GM23338 (cell line): ENCODE data around the gene CD109.

Source experiments
- CREB1 ChIP-seq: fragments of 250-450 bp; sonication (Bioruptor Pico); IDR thresholded peaks from 2 replicates; pipeline ENCODE4 v1.5.0; 2020; ENCODE audit warnings: low read depth, mild to moderate bottlenecking, moderate library complexity
- CTCF ChIP-seq, 2 experiments: fragments of 200-600 bp in 1 of 2; sonication (generic) in 1 of 2; conservative IDR thresholded peaks; 2 replicates each; pipeline versions ENCODE4 v1.5.1 to v1.6.1; 2016 to 2017; ENCODE audit warnings: antibody characterized with exemption in 2 of 2, low read depth in 2 of 2, mild to moderate bottlenecking in 2 of 2, moderate library complexity in 1 of 2
- ETS1 ChIP-seq: IDR thresholded peaks from 2 replicates; pipeline ENCODE4 v1.6.1; 2016; ENCODE audit warnings: antibody characterized with exemption
- EZH2 ChIP-seq: fragments of 200-600 bp; sonication (generic); IDR thresholded peaks from one replicate; pipeline ENCODE4 v1.8.0; 2017; ENCODE audit warnings: antibody characterized with exemption, mild to moderate bottlenecking, low read depth; ENCODE audit not compliant: unreplicated experiment
- EZH2phosphoT487 ChIP-seq: fragments of 200-600 bp; sonication (generic); IDR thresholded peaks from one replicate; pipeline ENCODE4 v1.8.1; 2018; ENCODE audit warnings: antibody characterized with exemption; ENCODE audit not compliant: unreplicated experiment
- JUNB ChIP-seq: IDR thresholded peaks from one replicate; pipeline ENCODE4 v1.6.1; 2016; ENCODE audit warnings: antibody characterized with exemption; ENCODE audit not compliant: unreplicated experiment
- NANOG ChIP-seq: IDR thresholded peaks from 2 replicates; pipeline ENCODE4 v1.6.1; 2016; ENCODE audit warnings: antibody characterized with exemption, borderline replicate concordance
- POLR2AphosphoS5 ChIP-seq: IDR thresholded peaks from 2 replicates; pipeline ENCODE4 v1.6.1; 2016; ENCODE audit warnings: antibody characterized with exemption, low read depth
- REST ChIP-seq: IDR thresholded peaks from one replicate; pipeline ENCODE4 v1.6.1; 2018; ENCODE audit warnings: antibody characterized with exemption; ENCODE audit not compliant: unreplicated experiment
- ZNF331 ChIP-seq: fragments of 250-450 bp; sonication (Bioruptor Pico); IDR thresholded peaks from 2 replicates; pipeline ENCODE4 v1.5.0; 2020; ENCODE audit warnings: low read depth, mild to moderate bottlenecking, moderate library complexity
- TF ChIP-seq, protein P1 (sequence below): fragments of 250-450 bp; sonication (Bioruptor Pico); IDR thresholded peaks from 2 replicates; pipeline ENCODE4 v1.5.0; 2020; ENCODE audit warnings: mild to moderate bottlenecking, moderate library complexity

GRCh38 chr6:73653571-73654424 is 42.2 kb upstream of the CD109 start, which contains the start of gene SLC17A5:
- TF ChIP-seq CTCF (conservative IDR thresholded peaks at IDR 0.05; ENCODE audit: low read depth in 2 of 2) (no peak), POLR2AphosphoS5 (peak; percentile 92), REST (no peak), JUNB (no peak), EZH2 (no peak), CREB1 (CRISPR knock-in tag) (peak; percentile 76), EZH2phosphoT487 (no peak), NANOG (no peak), ZNF331 (CRISPR knock-in tag) (no peak), ETS1 (peak; percentile 57; the same call in 1 of the 2 replicates)
- TF ChIP-seq, protein P1, sequence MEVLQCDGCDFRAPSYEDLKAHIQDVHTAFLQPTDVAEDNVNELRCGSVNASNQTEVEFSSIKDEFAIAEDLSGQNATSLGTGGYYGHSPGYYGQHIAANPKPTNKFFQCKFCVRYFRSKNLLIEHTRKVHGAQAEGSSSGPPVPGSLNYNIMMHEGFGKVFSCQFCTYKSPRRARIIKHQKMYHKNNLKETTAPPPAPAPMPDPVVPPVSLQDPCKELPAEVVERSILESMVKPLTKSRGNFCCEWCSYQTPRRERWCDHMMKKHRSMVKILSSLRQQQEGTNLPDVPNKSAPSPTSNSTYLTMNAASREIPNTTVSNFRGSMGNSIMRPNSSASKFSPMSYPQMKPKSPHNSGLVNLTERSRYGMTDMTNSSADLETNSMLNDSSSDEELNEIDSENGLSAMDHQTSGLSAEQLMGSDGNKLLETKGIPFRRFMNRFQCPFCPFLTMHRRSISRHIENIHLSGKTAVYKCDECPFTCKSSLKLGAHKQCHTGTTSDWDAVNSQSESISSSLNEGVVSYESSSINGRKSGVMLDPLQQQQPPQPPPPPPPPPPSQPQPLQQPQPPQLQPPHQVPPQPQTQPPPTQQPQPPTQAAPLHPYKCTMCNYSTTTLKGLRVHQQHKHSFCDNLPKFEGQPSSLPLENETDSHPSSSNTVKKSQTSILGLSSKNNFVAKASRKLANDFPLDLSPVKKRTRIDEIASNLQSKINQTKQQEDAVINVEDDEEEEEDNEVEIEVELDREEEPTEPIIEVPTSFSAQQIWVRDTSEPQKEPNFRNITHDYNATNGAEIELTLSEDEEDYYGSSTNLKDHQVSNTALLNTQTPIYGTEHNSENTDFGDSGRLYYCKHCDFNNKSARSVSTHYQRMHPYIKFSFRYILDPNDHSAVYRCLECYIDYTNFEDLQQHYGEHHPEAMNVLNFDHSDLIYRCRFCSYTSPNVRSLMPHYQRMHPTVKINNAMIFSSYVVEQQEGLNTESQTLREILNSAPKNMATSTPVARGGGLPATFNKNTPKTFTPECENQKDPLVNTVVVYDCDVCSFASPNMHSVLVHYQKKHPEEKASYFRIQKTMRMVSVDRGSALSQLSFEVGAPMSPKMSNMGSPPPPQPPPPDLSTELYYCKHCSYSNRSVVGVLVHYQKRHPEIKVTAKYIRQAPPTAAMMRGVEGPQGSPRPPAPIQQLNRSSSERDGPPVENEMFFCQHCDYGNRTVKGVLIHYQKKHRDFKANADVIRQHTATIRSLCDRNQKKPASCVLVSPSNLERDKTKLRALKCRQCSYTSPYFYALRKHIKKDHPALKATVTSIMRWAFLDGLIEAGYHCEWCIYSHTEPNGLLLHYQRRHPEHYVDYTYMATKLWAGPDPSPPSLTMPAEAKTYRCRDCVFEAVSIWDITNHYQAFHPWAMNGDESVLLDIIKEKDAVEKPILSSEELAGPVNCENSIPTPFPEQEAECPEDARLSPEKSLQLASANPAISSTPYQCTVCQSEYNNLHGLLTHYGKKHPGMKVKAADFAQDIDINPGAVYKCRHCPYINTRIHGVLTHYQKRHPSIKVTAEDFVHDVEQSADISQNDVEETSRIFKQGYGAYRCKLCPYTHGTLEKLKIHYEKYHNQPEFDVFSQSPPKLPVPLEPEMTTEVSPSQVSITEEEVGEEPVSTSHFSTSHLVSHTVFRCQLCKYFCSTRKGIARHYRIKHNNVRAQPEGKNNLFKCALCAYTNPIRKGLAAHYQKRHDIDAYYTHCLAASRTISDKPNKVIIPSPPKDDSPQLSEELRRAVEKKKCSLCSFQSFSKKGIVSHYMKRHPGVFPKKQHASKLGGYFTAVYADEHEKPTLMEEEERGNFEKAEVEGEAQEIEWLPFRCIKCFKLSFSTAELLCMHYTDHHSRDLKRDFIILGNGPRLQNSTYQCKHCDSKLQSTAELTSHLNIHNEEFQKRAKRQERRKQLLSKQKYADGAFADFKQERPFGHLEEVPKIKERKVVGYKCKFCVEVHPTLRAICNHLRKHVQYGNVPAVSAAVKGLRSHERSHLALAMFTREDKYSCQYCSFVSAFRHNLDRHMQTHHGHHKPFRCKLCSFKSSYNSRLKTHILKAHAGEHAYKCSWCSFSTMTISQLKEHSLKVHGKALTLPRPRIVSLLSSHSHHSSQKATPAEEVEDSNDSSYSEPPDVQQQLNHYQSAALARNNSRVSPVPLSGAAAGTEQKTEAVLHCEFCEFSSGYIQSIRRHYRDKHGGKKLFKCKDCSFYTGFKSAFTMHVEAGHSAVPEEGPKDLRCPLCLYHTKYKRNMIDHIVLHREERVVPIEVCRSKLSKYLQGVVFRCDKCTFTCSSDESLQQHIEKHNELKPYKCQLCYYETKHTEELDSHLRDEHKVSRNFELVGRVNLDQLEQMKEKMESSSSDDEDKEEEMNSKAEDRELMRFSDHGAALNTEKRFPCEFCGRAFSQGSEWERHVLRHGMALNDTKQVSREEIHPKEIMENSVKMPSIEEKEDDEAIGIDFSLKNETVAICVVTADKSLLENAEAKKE (CRISPR knock-in tag) = no peak
